ENCODE measurements around the gene USP32.

DNA sequence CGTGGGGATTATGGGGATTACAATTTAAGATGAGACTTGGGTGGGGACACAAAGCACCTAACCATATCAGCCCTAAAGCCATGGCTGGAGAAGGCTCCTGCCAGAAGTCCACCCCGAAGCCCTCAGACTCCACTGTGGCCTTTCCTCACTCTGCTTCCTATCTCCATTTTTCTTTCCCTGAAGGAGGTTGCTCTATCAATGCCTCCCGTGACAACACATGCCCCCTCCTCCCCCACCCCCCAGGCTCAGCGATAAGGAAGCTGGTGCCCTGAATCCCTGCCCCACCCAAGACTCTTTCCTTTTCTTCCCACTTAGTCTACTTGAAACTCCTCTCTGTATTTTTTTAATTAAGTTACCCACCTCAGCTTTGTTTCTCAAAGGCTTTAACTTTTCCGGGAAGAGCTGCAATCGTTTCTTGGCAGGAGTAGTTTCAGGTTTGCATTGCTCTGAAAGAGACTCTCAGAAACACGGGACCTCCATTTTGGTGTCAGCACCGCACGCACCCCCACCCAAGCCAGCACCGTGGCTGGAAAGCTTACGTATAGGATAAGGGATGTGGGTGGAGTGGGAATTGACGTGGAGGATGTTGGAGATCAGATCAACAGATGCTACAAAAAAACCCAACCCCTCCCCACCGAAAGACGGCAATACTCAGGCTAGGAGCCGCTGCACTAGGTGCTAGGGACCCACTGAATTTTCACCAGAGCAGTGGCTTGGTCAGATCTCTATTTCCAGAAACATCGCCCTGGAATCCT, 257.4 kb downstream of the USP32 start:
- TF ChIP-seq, protein P1, sequence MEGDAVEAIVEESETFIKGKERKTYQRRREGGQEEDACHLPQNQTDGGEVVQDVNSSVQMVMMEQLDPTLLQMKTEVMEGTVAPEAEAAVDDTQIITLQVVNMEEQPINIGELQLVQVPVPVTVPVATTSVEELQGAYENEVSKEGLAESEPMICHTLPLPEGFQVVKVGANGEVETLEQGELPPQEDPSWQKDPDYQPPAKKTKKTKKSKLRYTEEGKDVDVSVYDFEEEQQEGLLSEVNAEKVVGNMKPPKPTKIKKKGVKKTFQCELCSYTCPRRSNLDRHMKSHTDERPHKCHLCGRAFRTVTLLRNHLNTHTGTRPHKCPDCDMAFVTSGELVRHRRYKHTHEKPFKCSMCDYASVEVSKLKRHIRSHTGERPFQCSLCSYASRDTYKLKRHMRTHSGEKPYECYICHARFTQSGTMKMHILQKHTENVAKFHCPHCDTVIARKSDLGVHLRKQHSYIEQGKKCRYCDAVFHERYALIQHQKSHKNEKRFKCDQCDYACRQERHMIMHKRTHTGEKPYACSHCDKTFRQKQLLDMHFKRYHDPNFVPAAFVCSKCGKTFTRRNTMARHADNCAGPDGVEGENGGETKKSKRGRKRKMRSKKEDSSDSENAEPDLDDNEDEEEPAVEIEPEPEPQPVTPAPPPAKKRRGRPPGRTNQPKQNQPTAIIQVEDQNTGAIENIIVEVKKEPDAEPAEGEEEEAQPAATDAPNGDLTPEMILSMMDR (IDR thresholded peaks at IDR 0.05) = no peak
- TF ChIP-seq POLR2A (IDR thresholded peaks at IDR 0.05) = no peak
